B cell (primary cell): Measurements from ENCODE around the gene CCDC146. TPM values are rescaled to one million over a fixed set of nuclear protein-coding genes. Genes with fewer than 3 reads are reported as not detected.
"Not testable (repeated sequence)": the region's sequence is repeated elsewhere in the genome, so short reads cannot be mapped to it uniquely, and the experiment has no call there.

ENCODE experiments used
- ATAC-seq: fragments of 200-7000 bp; cut with Tn5 transposase; one replicate; pipeline ENCODE4 v1.10.0; 2021; ENCODE audit warnings: low read depth, mild to moderate bottlenecking, moderate number of reproducible peaks, moderate library complexity
- CTCF ChIA-PET: fragments of 350-600 bp; sonication (Branson Sonifier 250); formaldehyde crosslinking; loops from one replicate; lab custom pipeline; 2021; ENCODE audit warnings: antibody characterized with exemption, inconsistent platforms; lab: Charles Lee
- POLR2A ChIA-PET: fragments of 350-600 bp; sonication (Branson Sonifier 250); formaldehyde crosslinking; loops from one replicate; lab custom pipeline; 2021; ENCODE audit warnings: antibody characterized with exemption; lab: Charles Lee
- DNase-seq: peaks from one replicate; pipeline ENCODE4 v3.0.0; 2013
- H2AFZ ChIP-seq: 2 replicates; pipeline ENCODE4 v1.6.1; 2012; ENCODE audit warnings: mild to moderate bottlenecking, low read depth, low read length; ENCODE audit not compliant: insufficient read depth, poor library complexity, severe bottlenecking
- H3K27ac ChIP-seq, 2 donors: 1 replicate in 1 of 2; 2 replicates in 1 of 2; pipeline ENCODE4 v1.5.1; 2012 to 2013; ENCODE audit warnings: low read length in 2 of 2, mild to moderate bottlenecking in 2 of 2, moderate library complexity in 1 of 2
- H3K27me3 ChIP-seq, 4 experiments: fragments of 200-600 bp in 1 of 4; sonication (generic) in 1 of 4; replicated peaks in 1 of 4; 1 replicate in 2 of 4; 2 replicates in 2 of 4; pipeline versions ENCODE4 v1.6.1 to v1.7.0; 2013 to 2016; ENCODE audit warnings: low read length in 3 of 4, mild to moderate bottlenecking in 2 of 4, mixed read lengths in 1 of 4, moderate library complexity in 1 of 4; ENCODE audit not compliant: insufficient read depth in 4 of 4, control insufficient read depth in 3 of 4; ENCODE audit errors: control extremely low read depth in 1 of 4
- H3K36me3 ChIP-seq, 2 experiments: replicated peaks in 1 of 2; 1 replicate in 1 of 2; 2 replicates in 1 of 2; pipeline versions ENCODE4 v1.6.1 to v1.7.1; 2013; ENCODE audit warnings: low read length in 1 of 2; ENCODE audit not compliant: insufficient read depth in 2 of 2, control insufficient read depth in 1 of 2; ENCODE audit errors: control extremely low read depth in 1 of 2, extremely low read depth in 1 of 2
- H3K4me1 ChIP-seq, 2 donors: fragments of 200-600 bp in 1 of 2; sonication (generic) in 1 of 2; 1 replicate in 1 of 2; 2 replicates in 1 of 2; pipeline versions ENCODE4 v1.5.1 to v1.6.1; 2013 to 2017; ENCODE audit warnings: low read length in 2 of 2; ENCODE audit not compliant: control insufficient read depth in 2 of 2, insufficient read depth in 2 of 2
- H3K4me2 ChIP-seq: replicated peaks from 2 replicates; pipeline ENCODE3; 2012; ENCODE audit warnings: mild to moderate bottlenecking, low read depth, low read length; ENCODE audit not compliant: poor library complexity, severe bottlenecking
- H3K4me3 ChIP-seq, 5 experiments: fragments of 200-600 bp in 1 of 5; sonication (generic) in 1 of 5; 1 replicate in 3 of 5; 2 replicates in 2 of 5; pipeline versions ENCODE4 v1.5.1 to v1.7.0; 2011 to 2016; ENCODE audit warnings: low read length in 4 of 5, mild to moderate bottlenecking in 4 of 5, low read depth in 2 of 5, control low read depth in 1 of 5, moderate library complexity in 1 of 5; ENCODE audit not compliant: insufficient read depth in 1 of 5; ENCODE audit errors: control extremely low read depth in 1 of 5, extremely low read depth in 1 of 5
- H3K79me2 ChIP-seq: fragments of 200-600 bp; sonication (generic); one replicate; pipeline ENCODE4 v1.6.0; 2016; ENCODE audit warnings: low read length; ENCODE audit not compliant: control insufficient read depth, insufficient read depth
- H3K9ac ChIP-seq: fragments of 200-600 bp; sonication (generic); 2 replicates; pipeline ENCODE4 v1.6.1; 2017; ENCODE audit warnings: mild to moderate bottlenecking, low read length, moderate library complexity
- H3K9me3 ChIP-seq, 3 donors: one replicate each; pipeline versions ENCODE4 v1.6.1 to v1.7.1; 2013; ENCODE audit warnings: low read length in 2 of 3; ENCODE audit not compliant: control insufficient read depth in 2 of 3, insufficient read depth in 1 of 3; ENCODE audit errors: control extremely low read depth in 1 of 3
- H4K20me1 ChIP-seq: 2 replicates; pipeline ENCODE4 v1.6.0; 2012; ENCODE audit warnings: mild to moderate bottlenecking, low read length; ENCODE audit not compliant: insufficient read depth, control insufficient read depth, poor library complexity, severe bottlenecking
- H3K27ac Mint-ChIP-seq: one replicate; pipeline ENCODE4 v1.8.0; 2021; ENCODE audit warnings: mixed read lengths
- H3K27me3 Mint-ChIP-seq: one replicate; pipeline ENCODE4 v1.8.0; 2021; ENCODE audit warnings: mixed read lengths
- H3K4me1 Mint-ChIP-seq: one replicate; pipeline ENCODE4 v1.8.0; 2021; ENCODE audit warnings: mixed read lengths
- H3K4me3 Mint-ChIP-seq: one replicate; pipeline ENCODE4 v1.8.0; 2021; ENCODE audit warnings: mixed read lengths
- H3K9me3 Mint-ChIP-seq: one replicate; pipeline ENCODE4 v1.8.0; 2022; ENCODE audit warnings: mixed read lengths; ENCODE audit not compliant: insufficient read depth
- WGBS: methylation state at CpG from one replicate; pipeline ENCODE4 v1.1.5; 2013; ENCODE audit warnings: missing lambda C conversion rate; ENCODE audit not compliant: insufficient coverage; 5-methylcytosine and 5-hydroxymethylcytosine counted together
- intact Hi-C: fragments of 100-400 bp; cut with micrococcal nuclease; formaldehyde crosslinking; loops from one replicate; pipeline ENCODE4 v1.10.0; 2022
- polyA plus RNA-seq: library from polyadenylated mRNA; depleted of rRNA; stranded (reverse); fragments of >200 nt; gene quantifications from 2 replicates; pipeline ENCODE4 v1.2.3, GENCODE V29; 2012
- total RNA-seq, 2 donors: library from RNA; stranded (reverse); fragments of 120-200 nt in 1 of 2; gene quantifications; 1 replicate in 1 of 2; 2 replicates in 1 of 2; pipeline versions ENCODE4 v1.2.3 to v1.2.4, GENCODE V29; 2013 to 2022

The CCDC146 gene
- total and polyA plus RNA-seq, 2 donors (not counting 1 experiment from before 2014, with no cell fraction given) = 5.6 to 8.5 TPM

DNA sequence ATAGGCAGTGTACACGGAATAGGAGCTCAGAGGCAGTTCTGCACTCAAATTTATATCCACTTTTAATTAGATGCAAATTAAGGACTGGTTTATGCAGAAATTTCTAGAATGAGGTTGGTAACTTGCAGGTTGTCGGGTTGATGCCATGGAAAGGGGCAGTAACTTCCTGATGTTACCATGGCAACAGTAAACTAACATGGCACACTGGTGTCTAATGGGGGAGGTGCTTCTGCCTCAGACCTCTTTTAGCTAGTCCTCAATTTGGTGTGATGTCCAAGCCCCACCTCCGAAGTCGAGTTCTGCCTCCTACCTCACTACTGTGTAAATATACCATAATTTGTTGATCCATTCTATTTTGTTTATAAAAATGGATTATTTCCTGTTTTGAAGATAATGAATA lies 52.0 kb downstream of the CCDC146 start:
- H3K27ac ChIP-seq, H3K36me3 ChIP-seq, intact Hi-C loops, H3K27me3 Mint-ChIP-seq, H3K79me2 ChIP-seq, H3K4me2 ChIP-seq, H4K20me1 ChIP-seq, H3K4me3 ChIP-seq, H3K4me1 ChIP-seq, H3K4me3 Mint-ChIP-seq, ATAC-seq, POLR2A ChIA-PET, CTCF ChIA-PET, H3K9me3 ChIP-seq, H3K9me3 Mint-ChIP-seq, H3K4me1 Mint-ChIP-seq, H3K27me3 ChIP-seq, DNase-seq, H3K27ac Mint-ChIP-seq, H2AFZ ChIP-seq, H3K9ac ChIP-seq: not testable (repeated sequence)
- no CpG with 5 or more reads among the region's 4 CpGs for WGBS

DNA sequence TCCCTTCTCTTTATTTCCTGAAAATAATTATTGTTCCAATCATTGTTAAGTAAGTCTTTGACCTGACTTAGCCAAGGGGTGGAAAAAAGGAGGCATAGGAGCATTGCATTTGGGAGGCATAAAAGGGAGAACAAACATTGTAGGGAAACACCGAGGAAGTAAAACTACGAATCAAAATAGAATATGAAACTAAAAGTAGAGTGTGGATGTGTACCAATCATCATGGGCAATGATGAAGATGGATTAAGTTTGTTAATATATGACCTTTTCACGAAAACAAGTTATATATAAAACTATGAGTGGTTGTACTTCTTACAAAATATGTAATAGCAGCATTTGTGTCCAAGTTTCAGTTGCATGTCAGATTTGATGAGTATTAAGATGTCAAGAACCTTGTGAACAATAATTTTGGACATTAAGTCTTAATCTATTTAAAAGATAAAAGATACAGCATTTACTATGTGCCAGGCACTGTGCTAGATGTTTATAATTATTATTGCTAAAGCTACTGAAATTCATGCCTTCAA lies 52.9 kb downstream of the CCDC146 start:
- ATAC-seq = peak; percentile 43
- H3K4me1 ChIP-seq, H3K9me3 ChIP-seq, H3K4me2 ChIP-seq, H3K9me3 Mint-ChIP-seq, H3K36me3 ChIP-seq, CTCF ChIA-PET, H3K4me3 Mint-ChIP-seq, POLR2A ChIA-PET, H3K4me1 Mint-ChIP-seq, H3K79me2 ChIP-seq, intact Hi-C loops, H3K27ac ChIP-seq, H3K27me3 Mint-ChIP-seq, H3K27me3 ChIP-seq, H3K27ac Mint-ChIP-seq, H3K9ac ChIP-seq, H4K20me1 ChIP-seq, DNase-seq: not testable (repeated sequence)
- peak overlapping the region; percentile 46 for H2AFZ ChIP-seq
- no CpG with 5 or more reads among the region's 3 CpGs for WGBS
- H3K4me3 ChIP-seq = peak overlapping the region in 1 of 5 experiments; percentile 6

DNA sequence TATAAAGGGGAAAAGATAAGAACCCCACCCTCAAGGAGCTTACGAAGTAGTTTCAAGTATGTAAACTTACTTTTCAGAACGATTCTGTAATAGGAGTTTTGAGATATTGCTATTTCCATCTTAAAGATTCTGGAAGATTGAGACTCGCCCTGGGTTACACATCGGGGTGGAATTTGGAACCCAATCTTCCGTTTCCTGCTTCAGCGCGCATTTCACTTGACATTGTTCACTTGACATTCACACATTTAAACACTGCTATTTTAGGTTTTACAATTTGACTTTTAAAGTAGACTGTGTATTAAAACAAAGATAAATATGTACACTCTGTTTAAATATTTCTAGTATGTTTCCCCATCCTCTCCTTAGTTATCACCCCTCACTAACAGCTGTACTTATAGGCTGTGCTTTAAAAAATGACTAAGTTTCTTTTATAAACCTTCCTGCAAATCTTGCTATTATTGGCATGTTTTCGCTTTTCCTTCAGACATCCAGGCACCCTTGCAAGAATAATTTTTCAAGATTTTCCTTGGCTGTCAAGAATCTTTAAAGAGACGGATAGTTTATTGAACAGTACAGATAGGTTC lies 55.0 kb downstream of the CCDC146 start:
- H3K4me3 ChIP-seq, H3K27me3 ChIP-seq, H3K9ac ChIP-seq, H3K9me3 Mint-ChIP-seq, H3K27ac Mint-ChIP-seq, H4K20me1 ChIP-seq, H3K4me3 Mint-ChIP-seq, H3K27me3 Mint-ChIP-seq, POLR2A ChIA-PET, H3K79me2 ChIP-seq, H3K9me3 ChIP-seq, H3K36me3 ChIP-seq, H3K4me2 ChIP-seq, H3K4me1 Mint-ChIP-seq, ATAC-seq, H3K4me1 ChIP-seq, H2AFZ ChIP-seq, intact Hi-C loops, DNase-seq, H3K27ac ChIP-seq, CTCF ChIA-PET: not testable (repeated sequence)
- WGBS = no CpG with 5 or more reads among the region's 9 CpGs

DNA sequence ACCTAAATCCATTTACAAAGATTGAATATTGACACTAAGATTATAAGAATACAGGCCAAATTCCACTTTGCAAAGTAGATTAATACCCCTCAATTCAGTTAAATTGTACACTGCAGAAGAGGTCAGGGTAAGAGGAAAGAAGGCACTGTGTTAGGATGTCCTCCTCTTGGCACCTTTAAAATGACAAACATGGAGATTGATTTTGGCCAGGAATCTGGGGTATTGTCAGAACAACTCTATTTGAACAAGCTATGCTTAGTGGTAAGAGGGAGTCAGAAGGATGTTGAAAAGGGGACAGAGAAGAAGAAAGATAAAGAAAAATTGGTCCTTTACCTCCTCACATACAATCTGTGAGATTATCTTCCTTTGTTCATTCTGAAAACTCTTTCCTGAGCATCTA lies 55.6 kb downstream of the CCDC146 start:
- H3K4me1 Mint-ChIP-seq, H3K27ac ChIP-seq, H3K9me3 ChIP-seq, H3K4me1 ChIP-seq, H4K20me1 ChIP-seq, intact Hi-C loops, POLR2A ChIA-PET, H3K27ac Mint-ChIP-seq, H3K4me2 ChIP-seq, ATAC-seq, H3K36me3 ChIP-seq, H3K4me3 ChIP-seq, H3K27me3 ChIP-seq, H3K27me3 Mint-ChIP-seq, CTCF ChIA-PET, H3K4me3 Mint-ChIP-seq, H3K9me3 Mint-ChIP-seq, H2AFZ ChIP-seq, H3K9ac ChIP-seq, H3K79me2 ChIP-seq, DNase-seq: not testable (repeated sequence)
